Left lobe of liver (tissue), 2 donors: Measurements from ENCODE around the gene ATP9B. TPM values are rescaled to one million over a fixed set of nuclear protein-coding genes. Genes with fewer than 3 reads are reported as not detected.
A peak's percentile ranks its signal among the peaks of the same experiment; 100 is the strongest.

Experiments used
- ATAC-seq: fragments of 200-7000 bp; cut with Tn5 transposase; one replicate; pipeline ENCODE4 v1.9.1; 2020; ENCODE audit warnings: mild to moderate bottlenecking, moderate library complexity
- DNase-seq: peaks from one replicate; pipeline ENCODE4 v3.0.0-alpha.2; 2020; ENCODE audit warnings: low spot score
- total RNA-seq: library from RNA; stranded (reverse); gene quantifications from one replicate; pipeline ENCODE4 v1.2.1, GENCODE V29; 2021
- donor health status: DM: no; HTN: no; CAD: no; lungs with moderate emphysema.
- donor health status: DM: no; HTN: yes; CAD: no.

The ATP9B gene, protein sequence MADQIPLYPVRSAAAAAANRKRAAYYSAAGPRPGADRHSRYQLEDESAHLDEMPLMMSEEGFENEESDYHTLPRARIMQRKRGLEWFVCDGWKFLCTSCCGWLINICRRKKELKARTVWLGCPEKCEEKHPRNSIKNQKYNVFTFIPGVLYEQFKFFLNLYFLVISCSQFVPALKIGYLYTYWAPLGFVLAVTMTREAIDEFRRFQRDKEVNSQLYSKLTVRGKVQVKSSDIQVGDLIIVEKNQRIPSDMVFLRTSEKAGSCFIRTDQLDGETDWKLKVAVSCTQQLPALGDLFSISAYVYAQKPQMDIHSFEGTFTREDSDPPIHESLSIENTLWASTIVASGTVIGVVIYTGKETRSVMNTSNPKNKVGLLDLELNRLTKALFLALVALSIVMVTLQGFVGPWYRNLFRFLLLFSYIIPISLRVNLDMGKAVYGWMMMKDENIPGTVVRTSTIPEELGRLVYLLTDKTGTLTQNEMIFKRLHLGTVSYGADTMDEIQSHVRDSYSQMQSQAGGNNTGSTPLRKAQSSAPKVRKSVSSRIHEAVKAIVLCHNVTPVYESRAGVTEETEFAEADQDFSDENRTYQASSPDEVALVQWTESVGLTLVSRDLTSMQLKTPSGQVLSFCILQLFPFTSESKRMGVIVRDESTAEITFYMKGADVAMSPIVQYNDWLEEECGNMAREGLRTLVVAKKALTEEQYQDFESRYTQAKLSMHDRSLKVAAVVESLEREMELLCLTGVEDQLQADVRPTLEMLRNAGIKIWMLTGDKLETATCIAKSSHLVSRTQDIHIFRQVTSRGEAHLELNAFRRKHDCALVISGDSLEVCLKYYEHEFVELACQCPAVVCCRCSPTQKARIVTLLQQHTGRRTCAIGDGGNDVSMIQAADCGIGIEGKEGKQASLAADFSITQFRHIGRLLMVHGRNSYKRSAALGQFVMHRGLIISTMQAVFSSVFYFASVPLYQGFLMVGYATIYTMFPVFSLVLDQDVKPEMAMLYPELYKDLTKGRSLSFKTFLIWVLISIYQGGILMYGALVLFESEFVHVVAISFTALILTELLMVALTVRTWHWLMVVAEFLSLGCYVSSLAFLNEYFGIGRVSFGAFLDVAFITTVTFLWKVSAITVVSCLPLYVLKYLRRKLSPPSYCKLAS
- 11.1 TPM for total RNA-seq

DNA sequence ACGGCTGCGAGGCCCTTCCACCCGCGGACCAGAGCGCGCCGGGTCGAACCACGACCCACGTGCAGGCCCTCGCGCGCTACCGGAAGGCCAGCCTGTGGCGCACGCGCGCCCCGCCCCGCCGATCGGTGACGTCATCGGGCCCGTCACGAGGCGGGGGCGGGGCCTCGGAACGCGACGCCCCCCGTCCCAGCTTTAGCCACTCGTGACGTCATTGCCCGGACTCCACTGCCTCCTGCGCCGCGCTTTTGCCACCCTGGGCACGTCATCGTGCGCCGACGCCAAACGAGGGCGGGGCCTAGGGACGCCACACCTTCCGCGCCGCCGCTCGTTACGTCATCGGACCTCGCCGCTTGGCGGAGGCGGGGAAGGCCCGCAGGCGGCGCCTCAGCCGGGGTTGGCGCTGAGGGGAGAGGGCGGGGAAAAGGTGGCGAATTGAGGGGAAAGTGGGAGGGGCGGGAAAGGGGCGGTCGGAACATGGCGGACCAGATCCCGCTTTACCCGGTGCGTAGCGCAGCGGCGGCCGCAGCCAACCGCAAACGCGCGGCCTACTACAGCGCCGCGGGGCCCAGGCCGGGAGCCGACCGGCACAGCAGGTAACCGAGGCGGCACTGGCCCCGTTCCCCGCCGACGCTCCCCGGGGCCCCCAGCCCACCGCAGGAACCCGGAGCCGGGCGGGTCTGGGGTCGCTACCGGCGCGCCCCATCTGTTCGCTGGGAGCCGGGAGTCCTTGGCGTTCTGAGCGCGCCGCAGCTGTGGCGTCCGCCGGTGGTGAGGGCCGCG lies at the start of gene ATP9B:
Gene ATP9B, plus strand, starts transcription at position 458 of the 780 bp plus-strand sequence. Its CDS starts 17 bp downstream, at position 475.
- peak; percentile 94 for ATAC-seq
- peak; percentile 98 for DNase-seq

DNA sequence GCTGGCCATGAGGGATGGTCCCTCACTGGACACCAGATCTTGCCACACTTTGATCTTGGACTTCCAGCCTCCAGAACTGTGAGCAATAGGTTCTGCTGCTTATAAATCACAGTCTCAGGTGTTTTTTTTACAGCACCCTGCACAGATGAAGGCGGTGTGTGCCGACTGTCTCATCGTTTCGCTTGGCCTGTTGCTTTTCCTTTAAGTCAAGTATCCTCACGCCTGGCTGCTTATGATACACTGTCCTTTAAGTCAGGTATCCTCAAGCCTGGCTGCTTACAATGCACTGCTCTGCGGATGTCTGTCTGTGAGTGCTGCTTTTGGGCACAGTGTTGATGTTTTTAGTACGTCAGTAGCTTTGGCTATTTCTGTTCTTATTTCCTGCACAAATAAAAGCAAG lies 49.3 kb upstream of the ATP9B start:
- DNase-seq (no peak), ATAC-seq (no peak)

- ATAC-seq (no peak), DNase-seq (no peak)
Measured at GRCh38 chr18:79022603-79023002, 46.6 kb upstream of the ATP9B start.

- ATAC-seq (no peak), DNase-seq (no peak)
Measured at GRCh38 chr18:79026491-79026890, 42.7 kb upstream of the ATP9B start.

DNA sequence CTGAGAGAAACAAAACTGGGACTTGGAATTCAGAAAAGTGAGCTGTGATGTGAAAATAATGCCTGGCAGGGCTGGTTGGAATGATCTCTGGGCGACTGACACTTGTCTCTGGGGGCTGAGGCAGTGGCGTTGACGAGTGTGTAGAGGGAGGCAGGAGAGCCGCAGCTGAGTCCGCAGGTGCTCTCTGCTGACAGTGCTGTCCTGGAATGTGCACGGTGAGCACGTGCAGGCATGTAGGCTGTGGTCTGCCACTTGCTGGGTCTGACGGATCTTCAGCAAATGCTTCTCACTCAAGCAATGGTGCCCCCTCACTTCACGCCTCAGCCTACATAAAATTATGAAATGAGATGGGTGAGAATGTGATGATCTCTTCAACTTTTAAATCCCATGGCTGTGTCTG lies 38.5 kb upstream of the ATP9B start:
- DNase-seq, result no peak
- no peak for ATAC-seq

- ATAC-seq (no peak), DNase-seq (no peak)
Measured at GRCh38 chr18:79042276-79042675, 26.9 kb upstream of the ATP9B start.

- ATAC-seq (no peak), DNase-seq (no peak)
Measured at GRCh38 chr18:79043288-79043687, 25.9 kb upstream of the ATP9B start.

GRCh38 chr18:79046522-79046921 lies 22.7 kb upstream of the ATP9B start:
- no peak for ATAC-seq
- no peak for DNase-seq

GRCh38 chr18:79047556-79048244 lies 21.5 kb upstream of the ATP9B start:
- ATAC-seq (no peak), DNase-seq (no peak)

- no peak for DNase-seq
- no peak for ATAC-seq
Measured at GRCh38 chr18:79048245-79048632, 21.0 kb upstream of the ATP9B start.

DNA sequence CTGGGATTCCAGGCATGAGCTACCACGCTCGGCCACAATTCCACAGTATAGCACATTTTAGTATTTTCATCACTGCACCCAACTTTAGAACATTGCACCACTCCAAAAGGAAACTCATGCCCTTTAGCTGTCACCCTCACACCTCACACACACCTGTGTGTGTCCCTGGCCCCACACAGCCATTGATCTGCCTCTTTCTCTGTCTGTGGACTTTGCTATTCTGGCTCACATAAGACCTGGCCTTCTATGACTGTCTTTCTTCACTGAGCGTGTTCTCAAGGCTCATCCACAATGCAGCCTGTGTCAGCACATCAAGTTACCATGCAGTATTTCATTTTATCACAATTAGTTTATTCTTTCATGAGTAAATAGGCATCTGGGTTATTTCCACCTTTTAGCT lies 19.7 kb upstream of the ATP9B start:
- ATAC-seq, result peak; percentile 77
- no peak for DNase-seq

GRCh38 chr18:79050005-79050404 lies 19.2 kb upstream of the ATP9B start:
- ATAC-seq (no peak), DNase-seq (no peak)

DNA sequence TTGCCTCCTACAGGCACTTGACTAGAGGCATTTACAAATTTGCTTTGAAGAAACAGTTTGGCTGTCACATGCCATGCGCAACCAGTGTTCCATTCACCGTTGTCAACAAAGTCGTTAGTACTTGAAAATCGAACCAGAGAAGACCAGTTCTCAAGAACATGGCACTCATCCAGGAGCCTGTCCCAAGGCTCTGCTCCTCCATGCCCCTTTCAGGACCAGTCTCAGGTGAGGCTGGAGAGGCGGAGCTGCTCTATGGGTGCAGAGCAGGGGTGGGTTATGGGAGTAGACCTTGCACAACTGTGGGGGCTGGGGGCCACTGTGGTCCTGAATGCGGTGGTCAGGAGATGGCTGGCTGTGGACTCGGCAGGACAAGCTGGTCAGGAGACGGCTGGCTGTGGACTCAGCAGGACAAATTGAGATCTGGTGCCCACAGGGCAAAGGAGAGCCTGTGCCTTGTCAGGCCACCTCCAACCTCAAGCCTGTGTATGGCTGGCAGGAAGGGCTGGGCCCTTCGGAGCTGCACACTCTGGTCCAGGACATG lies 12.3 kb upstream of the ATP9B start:
- no peak for ATAC-seq
- no peak for DNase-seq

- ATAC-seq (no peak), DNase-seq (no peak)
Measured at GRCh38 chr18:79058007-79058406, 11.2 kb upstream of the ATP9B start.

DNA sequence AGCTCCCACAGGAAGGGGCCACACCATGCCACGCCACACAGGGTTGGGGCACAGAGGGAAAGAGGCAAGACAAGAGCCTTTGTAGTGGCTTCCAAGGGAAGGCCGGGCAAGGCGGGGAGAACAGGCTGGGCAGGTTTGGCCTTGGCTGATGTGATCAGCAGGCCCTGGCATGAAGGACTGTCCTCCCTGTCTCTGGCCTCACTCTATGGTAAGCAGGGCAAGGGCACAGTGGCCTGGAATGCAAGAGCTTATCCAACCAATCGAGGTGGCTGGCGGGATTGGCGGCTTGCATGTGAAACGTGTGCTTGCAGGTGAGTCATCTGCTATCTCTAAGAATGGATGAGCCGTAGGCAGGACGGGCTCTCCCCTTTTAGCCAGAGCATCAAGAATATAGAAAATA lies 6.4 kb upstream of the ATP9B start:
- no peak for ATAC-seq
- DNase-seq, result no peak

DNA sequence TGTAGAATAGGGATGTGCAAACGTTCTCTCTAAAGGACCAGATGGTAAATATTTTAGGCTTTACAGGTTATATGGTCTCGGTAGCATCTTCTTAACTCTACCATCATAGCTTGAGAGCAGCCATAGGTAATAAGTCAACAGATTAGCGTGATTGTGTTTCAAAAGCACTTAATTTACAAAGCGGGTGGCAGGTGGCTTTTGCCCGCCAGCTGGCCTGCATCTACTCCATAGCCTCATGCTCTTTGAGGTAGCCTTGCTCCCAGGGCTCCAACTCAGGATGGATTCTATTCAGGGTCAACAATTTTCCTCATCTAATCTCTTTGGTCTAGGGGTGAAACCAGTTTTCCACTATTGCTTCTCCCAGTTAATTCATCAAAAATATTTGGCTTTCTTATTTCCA lies 5.0 kb upstream of the ATP9B start:
- no peak for DNase-seq
- no peak for ATAC-seq

GRCh38 chr18:79065802-79066201 lies 3.4 kb upstream of the ATP9B start:
- no peak for DNase-seq
- no peak for ATAC-seq

GRCh38 chr18:79067611-79068010 lies 1.6 kb upstream of the ATP9B start:
- DNase-seq (no peak), ATAC-seq (no peak)

- ATAC-seq (no peak), DNase-seq (no peak)
Measured at GRCh38 chr18:79068341-79068936, 755 bp upstream of the ATP9B start.
